ENCODE data around the gene SLC39A7.

DNA sequence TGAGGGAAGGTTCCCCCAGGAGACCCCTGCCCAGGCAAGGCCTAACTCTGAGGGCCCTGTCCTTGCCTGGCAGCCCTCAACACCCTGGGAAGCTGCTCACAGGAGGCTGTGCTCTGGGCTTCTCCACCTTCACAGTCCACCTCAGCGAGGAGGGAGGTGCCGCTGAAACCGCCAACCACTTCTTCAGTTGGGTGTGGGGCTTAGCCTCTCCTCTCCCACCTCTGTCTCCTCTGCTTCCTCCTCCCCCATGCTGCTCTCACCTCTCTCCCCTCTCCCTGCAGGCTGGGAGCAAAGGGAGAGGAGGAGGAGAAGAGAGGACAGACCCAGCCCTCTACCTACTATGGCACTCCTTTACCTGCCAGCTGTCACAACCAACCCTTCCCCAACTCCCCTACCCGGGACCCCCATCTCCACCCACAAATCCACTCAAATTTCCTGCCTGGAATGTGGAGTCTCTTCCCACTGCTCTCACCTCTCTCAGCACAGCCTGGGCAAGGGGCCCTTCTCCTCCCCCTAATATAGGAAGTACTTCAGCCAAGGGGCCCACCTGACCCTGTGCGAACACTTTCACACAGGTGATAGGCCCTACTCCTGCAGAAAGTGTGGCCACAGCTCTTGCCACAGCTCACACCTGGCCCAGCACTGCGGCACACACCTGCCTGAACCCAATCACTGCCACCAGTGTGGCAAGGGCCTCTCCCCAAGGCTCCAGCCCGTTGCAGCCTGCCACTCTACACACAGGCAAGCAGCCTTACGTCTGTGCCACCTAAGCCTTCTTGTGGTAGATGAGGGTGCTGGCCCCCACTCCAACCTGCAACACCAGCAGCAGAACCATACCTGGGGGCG is 14.8 kb downstream of the SLC39A7 start:
- TF ChIP-seq CTCF (IDR thresholded peaks at IDR 0.05 in 4 of 5, conservative IDR thresholded peaks at IDR 0.05 in 1 of 5), result no peak
- no peak for TF ChIP-seq POLR2A (IDR thresholded peaks at IDR 0.05)

All from gastrocnemius medialis (tissue), 4 donors.